HepG2 (cell line): ENCODE results near the gene NAV2. TPM values are rescaled to one million over a fixed set of nuclear protein-coding genes. Genes with fewer than 3 reads are reported as not detected.

Experiments
- AGO1 ChIP-seq: fragments of 200-400 bp; formaldehyde crosslinking; IDR thresholded peaks from 2 replicates; pipeline ENCODE4 v1.6.1; 2017; ENCODE audit warnings: mild to moderate bottlenecking, low read depth, low read length, moderate library complexity; ENCODE audit not compliant: poor library complexity, severe bottlenecking
- AHDC1 ChIP-seq: sonication (generic); formaldehyde crosslinking; IDR thresholded peaks from 2 replicates; pipeline ENCODE4 v1.5.1; 2020; ENCODE audit warnings: mild to moderate bottlenecking, missing genetic modification reagents, borderline replicate concordance
- ZMYM2 ChIP-seq: sonication (generic); formaldehyde crosslinking; IDR thresholded peaks from 2 replicates; pipeline ENCODE4 v1.8.0; 2022; ENCODE audit warnings: mild to moderate bottlenecking, missing genetic modification reagents
- ZNF552 ChIP-seq: sonication (generic); formaldehyde crosslinking; IDR thresholded peaks from 2 replicates; pipeline ENCODE4 v1.9.0; 2022; ENCODE audit warnings: missing genetic modification reagents, mild to moderate bottlenecking, borderline replicate concordance
- ZNF574 ChIP-seq: sonication (generic); formaldehyde crosslinking; IDR thresholded peaks from 2 replicates; pipeline ENCODE4 v1.4.0; 2020; ENCODE audit warnings: missing genetic modification reagents
- ZNF674 ChIP-seq: sonication (generic); formaldehyde crosslinking; IDR thresholded peaks from 2 replicates; pipeline ENCODE4 v1.5.0; 2020; ENCODE audit warnings: low read depth, mild to moderate bottlenecking, missing genetic modification reagents
- polyA plus RNA-seq, 8 experiments: library from polyadenylated mRNA; depleted of rRNA in 3 of 8; stranded (reverse) in 7 of 8; unstranded in 1 of 8; fragments of >200 nt; fragmentation: Illumina TruSeq in 4 of 8; extraction: Trizol in 4 of 8; gene quantifications; 2 replicates each; pipeline versions ENCODE4 v1.2.1 to v1.2.3, GENCODE V29; 2011 to 2016; ENCODE audit warnings: low read depth in 4 of 8, missing spikeins in 1 of 8, mixed read lengths in 1 of 8; ENCODE audit not compliant: insufficient read depth in 1 of 8
- total RNA-seq, 5 experiments: library from RNA; depleted of rRNA; stranded (reverse); fragments of >200 nt; fragmentation: Illumina TruSeq; extraction: Trizol; gene quantifications; 2 replicates each; pipeline ENCODE4 v1.2.3, GENCODE V29; 2016; ENCODE audit warnings: low read depth in 1 of 5

The NAV2 gene
- total and polyA plus RNA-seq, 2 of the 13 experiments (the other 11 are each of a cell fraction or from before 2014, with no cell fraction given) = 9.3 to 34.6 TPM

- TF ChIP-seq AHDC1 (CRISPR knock-in tag) (no peak), ZMYM2 (no peak), AGO1 (no peak), ZNF574 (CRISPR knock-in tag) (no peak), ZNF674 (no peak), ZNF552 (CRISPR knock-in tag) (no peak)
These were observed 72.6 kb downstream of the NAV2 start (continued) for GRCh38 chr11:19785265-19785664.
